Esophagus muscularis mucosa (tissue), 4 donors: ENCODE results near the gene NAXD. TPM values are rescaled to one million over a fixed set of nuclear protein-coding genes. Genes with fewer than 3 reads are reported as not detected.

Experiments used
- DNase-seq: peaks from one replicate; pipeline ENCODE4 v3.0.0-alpha.2; 2017; ENCODE audit errors: extremely low spot score
- H3K27ac ChIP-seq, 4 donors: fragments of 200-600 bp; sonication (generic); replicated peaks in 1 of 4; 1 replicate in 3 of 4; 2 replicates in 1 of 4; pipeline ENCODE4 v1.5.1; 2016 to 2019; ENCODE audit warnings: mild to moderate bottlenecking in 1 of 4
- H3K27me3 ChIP-seq, 4 donors: fragments of 200-600 bp; sonication (generic); one replicate each; pipeline versions ENCODE4 v1.5.1 to v1.6.0; 2016 to 2019
- H3K36me3 ChIP-seq, 4 donors: fragments of 200-600 bp; sonication (generic); one replicate each; pipeline ENCODE4 v1.5.1; 2016 to 2019
- H3K4me1 ChIP-seq, 4 donors: fragments of 200-600 bp; sonication (generic); one replicate each; pipeline ENCODE4 v1.5.1; 2016 to 2019
- H3K4me3 ChIP-seq, 4 donors: fragments of 200-600 bp; sonication (generic); 1 replicate in 2 of 4; 2 replicates in 2 of 4; pipeline ENCODE4 v1.5.1; 2016 to 2019; ENCODE audit warnings: mild to moderate bottlenecking in 4 of 4, moderate library complexity in 1 of 4
- H3K9me3 ChIP-seq, 4 donors: fragments of 200-600 bp; sonication (generic); 1 replicate in 3 of 4; 2 replicates in 1 of 4; pipeline ENCODE4 v1.5.1; 2016 to 2019
- EP300 ChIP-seq: sonication (generic); formaldehyde crosslinking; IDR thresholded peaks from one replicate; pipeline ENCODE4 v1.6.1; 2017; ENCODE audit warnings: antibody characterized with exemption
- POLR2A ChIP-seq: fragments of 450-650 bp; IDR thresholded peaks from one replicate; pipeline ENCODE4 v1.6.1; 2017; ENCODE audit warnings: antibody characterized with exemption, moderate library complexity, mild to moderate bottlenecking, low read depth
- POLR2AphosphoS5 ChIP-seq, 2 donors: sonication (generic); formaldehyde crosslinking; IDR thresholded peaks; one replicate each; pipeline ENCODE4 v1.6.1; 2017; ENCODE audit warnings: antibody characterized with exemption in 2 of 2
- WGBS: methylation state at CpG from one replicate; pipeline ENCODE4 v1.1.5; 2018; 5-methylcytosine and 5-hydroxymethylcytosine counted together
- intact Hi-C: fragments of 100-400 bp; cut with DNase I; formaldehyde crosslinking; loops from one replicate; pipeline ENCODE4 v1.15.1; 2023
- total RNA-seq, 4 donors: library from RNA; depleted of rRNA; stranded (reverse); fragments of >200 nt; gene quantifications; one replicate each; pipeline versions ENCODE4 v1.1.0 to v1.2.1, GENCODE V29; 2016
- TF ChIP-seq, protein P1 (sequence below), 3 experiments: fragments of 200-600 bp in 2 of 3; fragments of 450-650 bp in 1 of 3; sonication (generic) in 2 of 3; IDR thresholded peaks; one replicate each; pipeline ENCODE4 v1.5.1; 2017 to 2019; ENCODE audit warnings: antibody characterized with exemption in 3 of 3, mild to moderate bottlenecking in 2 of 3, moderate library complexity in 1 of 3

Gene NAXD
- total RNA-seq, 4 donors from 2014 or later: 29.9 to 34.5 (median 34.0) TPM

GRCh38 chr13:110571896-110572777 is 43.2 kb upstream of the NAXD start:
- Histone ChIP-seq H3K9me3 (no peaks in the 10 kb centered on the region), H3K4me3 (no peak overlapping the region), H3K27me3 (peaks cover 0 to 32% (median 2%) of the 10 kb centered on the region in 4 donors), H3K4me1 (peaks cover 0 to 5% (median 0%) of the 10 kb centered on the region in 4 donors), H3K36me3 (no peaks in the 10 kb centered on the region), H3K27ac (no peak overlapping the region)
- intact Hi-C loops: no loop called here
- WGBS: 87% methylated on average over 20 of the region's 20 CpGs
- TF ChIP-seq POLR2AphosphoS5 (IDR thresholded peaks at IDR 0.05): no peak
- no peak for TF ChIP-seq POLR2A
- TF ChIP-seq, protein P1, sequence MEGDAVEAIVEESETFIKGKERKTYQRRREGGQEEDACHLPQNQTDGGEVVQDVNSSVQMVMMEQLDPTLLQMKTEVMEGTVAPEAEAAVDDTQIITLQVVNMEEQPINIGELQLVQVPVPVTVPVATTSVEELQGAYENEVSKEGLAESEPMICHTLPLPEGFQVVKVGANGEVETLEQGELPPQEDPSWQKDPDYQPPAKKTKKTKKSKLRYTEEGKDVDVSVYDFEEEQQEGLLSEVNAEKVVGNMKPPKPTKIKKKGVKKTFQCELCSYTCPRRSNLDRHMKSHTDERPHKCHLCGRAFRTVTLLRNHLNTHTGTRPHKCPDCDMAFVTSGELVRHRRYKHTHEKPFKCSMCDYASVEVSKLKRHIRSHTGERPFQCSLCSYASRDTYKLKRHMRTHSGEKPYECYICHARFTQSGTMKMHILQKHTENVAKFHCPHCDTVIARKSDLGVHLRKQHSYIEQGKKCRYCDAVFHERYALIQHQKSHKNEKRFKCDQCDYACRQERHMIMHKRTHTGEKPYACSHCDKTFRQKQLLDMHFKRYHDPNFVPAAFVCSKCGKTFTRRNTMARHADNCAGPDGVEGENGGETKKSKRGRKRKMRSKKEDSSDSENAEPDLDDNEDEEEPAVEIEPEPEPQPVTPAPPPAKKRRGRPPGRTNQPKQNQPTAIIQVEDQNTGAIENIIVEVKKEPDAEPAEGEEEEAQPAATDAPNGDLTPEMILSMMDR (IDR thresholded peaks at IDR 0.05): no peak
- TF ChIP-seq EP300: no peak
- no peak for DNase-seq

GRCh38 chr13:110572778-110573118 is 42.6 kb upstream of the NAXD start:
- no peak overlapping the region for H3K4me3 ChIP-seq
- H3K36me3 ChIP-seq: no peaks in the 10 kb centered on the region
- no peaks in the 10 kb centered on the region for H3K9me3 ChIP-seq
- no peak overlapping the region for H3K27ac ChIP-seq
- H3K27me3 ChIP-seq: peaks cover 0 to 32% (median 2%) of the 10 kb centered on the region in 4 donors
- intact Hi-C loops: no loop called here
- TF ChIP-seq, protein P1 (IDR thresholded peaks at IDR 0.05): no peak
- TF ChIP-seq EP300: no peak
- no peak for TF ChIP-seq POLR2A
- TF ChIP-seq POLR2AphosphoS5 (IDR thresholded peaks at IDR 0.05): no peak
- peaks cover 0 to 5% (median 0%) of the 10 kb centered on the region in 4 donors for H3K4me1 ChIP-seq
- DNase-seq: no peak
- 73% methylated on average over 2 of the region's 2 CpGs for WGBS

DNA sequence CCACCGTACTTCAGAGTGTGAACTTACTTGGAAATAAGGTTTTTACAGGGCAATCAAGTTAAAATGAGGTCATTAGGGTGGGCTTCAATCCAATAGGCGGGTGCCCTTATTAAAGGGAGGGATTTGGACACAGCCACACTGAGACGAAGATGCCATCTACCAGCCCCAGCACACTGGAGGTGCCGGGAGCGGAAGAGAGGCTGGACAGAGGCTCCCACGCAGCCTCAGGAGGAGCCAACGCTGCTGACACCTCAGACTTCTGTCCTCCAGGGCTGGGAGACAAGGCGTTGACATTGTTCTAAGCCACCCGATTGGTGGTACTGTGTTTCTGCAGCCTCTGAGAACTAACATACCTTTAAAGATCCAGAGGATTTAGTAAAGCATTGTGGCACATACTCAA is 41.2 kb upstream of the NAXD start:
- H3K4me1 ChIP-seq: peaks cover 0 to 5% (median 0%) of the 10 kb centered on the region in 4 donors
- no peaks in the 10 kb centered on the region for H3K36me3 ChIP-seq
- no peak overlapping the region for H3K4me3 ChIP-seq
- TF ChIP-seq POLR2AphosphoS5 (IDR thresholded peaks at IDR 0.05) (no peak), EP300 (no peak), POLR2A (no peak)
- TF ChIP-seq, protein P1 (IDR thresholded peaks at IDR 0.05): no peak
- peaks cover 0 to 32% (median 2%) of the 10 kb centered on the region in 4 donors for H3K27me3 ChIP-seq
- intact Hi-C loops: no loop called here
- 65% methylated on average over 6 of the region's 9 CpGs for WGBS
- DNase-seq: no peak
- H3K27ac ChIP-seq: no peak overlapping the region
- H3K9me3 ChIP-seq: no peaks in the 10 kb centered on the region

GRCh38 chr13:110575322-110576069 is 39.8 kb upstream of the NAXD start:
- H3K27me3 ChIP-seq: peaks cover 0 to 32% (median 2%) of the 10 kb centered on the region in 4 donors
- TF ChIP-seq EP300 (no peak), POLR2A (no peak), POLR2AphosphoS5 (IDR thresholded peaks at IDR 0.05) (no peak)
- TF ChIP-seq, protein P1 (IDR thresholded peaks at IDR 0.05): no peak
- intact Hi-C loops: no loop called here
- no peaks in the 10 kb centered on the region for H3K36me3 ChIP-seq
- no peak overlapping the region for H3K27ac ChIP-seq
- no peaks in the 10 kb centered on the region for H3K9me3 ChIP-seq
- peaks cover 0 to 5% (median 0%) of the 10 kb centered on the region in 4 donors for H3K4me1 ChIP-seq
- no peak overlapping the region for H3K4me3 ChIP-seq
- no peak for DNase-seq
- WGBS: 59% methylated on average over 10 of the region's 15 CpGs
